Left ventricle myocardium inferior (tissue), 1 donor: ENCODE results near the gene BTN1A1. TPM values are rescaled to one million over a fixed set of nuclear protein-coding genes. Genes with fewer than 3 reads are reported as not detected.
"Not testable (repeated sequence)": the region's sequence is repeated elsewhere in the genome, so short reads cannot be mapped to it uniquely, and the experiment has no call there.

ENCODE experiments used
- DNase-seq: peaks from one replicate; pipeline ENCODE4 v3.0.0-alpha.2; 2020
- H3K27ac ChIP-seq: fragments of 200-600 bp; replicated peaks from 2 replicates; pipeline ENCODE4 v1.8.0; 2021
- H3K27me3 ChIP-seq: fragments of 200-600 bp; 2 replicates; pipeline ENCODE4 v1.8.0; 2021; ENCODE audit warnings: low read depth
- H3K36me3 ChIP-seq: fragments of 200-600 bp; 2 replicates; pipeline ENCODE4 v1.8.0; 2021
- H3K4me1 ChIP-seq: fragments of 200-600 bp; 2 replicates; pipeline ENCODE4 v1.8.0; 2021
- H3K4me3 ChIP-seq: fragments of 200-600 bp; 2 replicates; pipeline ENCODE4 v1.8.0; 2021; ENCODE audit warnings: mild to moderate bottlenecking, moderate library complexity
- H3K9me3 ChIP-seq: fragments of 200-600 bp; replicated peaks from 2 replicates; pipeline ENCODE4 v1.8.0; 2021
- intact Hi-C: fragments of 100-400 bp; cut with micrococcal nuclease; formaldehyde crosslinking; loops from one replicate; pipeline ENCODE4 v1.11.0; 2022
- total RNA-seq: library from RNA; stranded (reverse); fragmentation: NEBNext Ultra II Directional; extraction: Animal tissue kit (Norgen Biotek cat#: 25700); gene quantifications from one replicate; pipeline ENCODE4 v1.2.1, GENCODE V29; 2021
- TF ChIP-seq, protein P1 (sequence below): fragments of 200-600 bp; IDR thresholded peaks from 2 replicates; pipeline ENCODE4 v1.8.0; 2021; ENCODE audit warnings: antibody characterized with exemption, mild to moderate bottlenecking, borderline replicate concordance
- donor health status: DM: no; HTN: yes; CAD: no; lungs with severe emphysema.

Gene BTN1A1
- total RNA-seq, 1 donor from 2014 or later = not detected

DNA sequence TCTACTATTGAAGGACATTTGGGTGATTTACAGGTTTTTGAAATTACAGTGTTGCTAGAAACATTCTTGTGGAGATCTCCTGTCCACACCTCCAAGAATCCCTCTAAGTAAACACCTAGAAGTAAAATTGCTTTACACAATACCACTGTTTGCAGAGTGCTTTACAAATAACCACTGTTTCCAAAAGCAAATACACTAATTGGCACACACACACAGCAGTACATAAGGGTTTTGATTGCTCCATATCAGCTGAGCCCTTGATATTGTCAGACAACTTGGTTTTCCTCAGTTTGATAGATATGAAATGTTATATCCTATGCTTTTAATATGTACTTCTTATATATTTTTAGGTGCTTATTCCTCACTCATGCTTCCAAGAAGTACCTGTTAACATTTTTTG is 44.4 kb downstream of the BTN1A1 start:
- Histone ChIP-seq H3K27me3 (no peaks in the 10 kb centered on the region), H3K4me1 (peaks cover 6% of the 10 kb centered on the region), H3K27ac (no peak overlapping the region), H3K9me3 (no peaks in the 10 kb centered on the region), H3K4me3 (no peak overlapping the region), H3K36me3 (peaks cover 30% of the 10 kb centered on the region)
- DNase-seq = no peak
- intact Hi-C loops = no loop called here
- TF ChIP-seq, protein P1, sequence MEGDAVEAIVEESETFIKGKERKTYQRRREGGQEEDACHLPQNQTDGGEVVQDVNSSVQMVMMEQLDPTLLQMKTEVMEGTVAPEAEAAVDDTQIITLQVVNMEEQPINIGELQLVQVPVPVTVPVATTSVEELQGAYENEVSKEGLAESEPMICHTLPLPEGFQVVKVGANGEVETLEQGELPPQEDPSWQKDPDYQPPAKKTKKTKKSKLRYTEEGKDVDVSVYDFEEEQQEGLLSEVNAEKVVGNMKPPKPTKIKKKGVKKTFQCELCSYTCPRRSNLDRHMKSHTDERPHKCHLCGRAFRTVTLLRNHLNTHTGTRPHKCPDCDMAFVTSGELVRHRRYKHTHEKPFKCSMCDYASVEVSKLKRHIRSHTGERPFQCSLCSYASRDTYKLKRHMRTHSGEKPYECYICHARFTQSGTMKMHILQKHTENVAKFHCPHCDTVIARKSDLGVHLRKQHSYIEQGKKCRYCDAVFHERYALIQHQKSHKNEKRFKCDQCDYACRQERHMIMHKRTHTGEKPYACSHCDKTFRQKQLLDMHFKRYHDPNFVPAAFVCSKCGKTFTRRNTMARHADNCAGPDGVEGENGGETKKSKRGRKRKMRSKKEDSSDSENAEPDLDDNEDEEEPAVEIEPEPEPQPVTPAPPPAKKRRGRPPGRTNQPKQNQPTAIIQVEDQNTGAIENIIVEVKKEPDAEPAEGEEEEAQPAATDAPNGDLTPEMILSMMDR = no peak

DNA sequence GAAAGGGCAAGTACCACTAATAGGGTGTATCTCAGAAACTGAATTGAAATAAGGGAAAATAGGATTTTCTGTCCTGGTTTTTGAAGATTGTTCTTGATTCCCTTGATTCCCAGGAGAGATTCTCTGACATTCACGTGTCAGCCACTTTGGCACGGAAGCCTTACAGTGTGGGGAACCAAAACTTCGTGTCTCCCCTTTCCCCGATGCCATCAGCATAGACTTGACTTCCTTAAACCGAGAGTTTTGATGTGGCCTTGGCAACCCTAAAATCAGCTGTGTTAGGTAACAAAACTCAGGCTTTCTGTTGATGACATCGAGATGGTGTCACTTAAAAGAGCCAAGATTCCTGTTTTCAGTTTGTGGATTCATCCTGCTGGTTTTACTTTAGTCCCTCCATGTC is 45.5 kb downstream of the BTN1A1 start:
- Histone ChIP-seq H3K27ac (no peak overlapping the region), H3K27me3 (no peaks in the 10 kb centered on the region), H3K9me3 (no peaks in the 10 kb centered on the region), H3K4me3 (no peak overlapping the region), H3K4me1 (peaks cover 10% of the 10 kb centered on the region), H3K36me3 (peaks cover 29% of the 10 kb centered on the region)
- intact Hi-C loops = no loop called here
- no peak for DNase-seq
- TF ChIP-seq, protein P1 = no peak

DNA sequence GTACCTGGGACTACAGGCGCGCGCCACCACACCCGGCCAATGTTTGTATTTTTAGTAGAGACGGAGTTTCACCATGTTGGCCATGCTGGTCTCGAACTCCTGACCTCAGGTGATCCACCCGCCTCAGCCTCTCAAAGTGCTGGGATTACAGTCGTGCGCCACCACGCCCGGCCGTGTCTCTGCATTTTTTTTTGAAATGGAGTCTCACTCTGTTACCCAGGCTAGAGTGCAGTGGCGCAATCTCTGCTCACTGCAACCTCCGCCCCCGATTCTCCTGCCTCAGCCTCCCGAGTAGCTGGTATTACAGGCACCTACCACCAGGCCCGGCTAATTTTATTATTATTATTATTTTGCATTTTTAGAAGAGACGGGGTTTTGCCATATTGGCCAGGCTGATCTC is 47.3 kb downstream of the BTN1A1 start:
- DNase-seq, H3K4me3 ChIP-seq, intact Hi-C loops: not testable (repeated sequence)

DNA sequence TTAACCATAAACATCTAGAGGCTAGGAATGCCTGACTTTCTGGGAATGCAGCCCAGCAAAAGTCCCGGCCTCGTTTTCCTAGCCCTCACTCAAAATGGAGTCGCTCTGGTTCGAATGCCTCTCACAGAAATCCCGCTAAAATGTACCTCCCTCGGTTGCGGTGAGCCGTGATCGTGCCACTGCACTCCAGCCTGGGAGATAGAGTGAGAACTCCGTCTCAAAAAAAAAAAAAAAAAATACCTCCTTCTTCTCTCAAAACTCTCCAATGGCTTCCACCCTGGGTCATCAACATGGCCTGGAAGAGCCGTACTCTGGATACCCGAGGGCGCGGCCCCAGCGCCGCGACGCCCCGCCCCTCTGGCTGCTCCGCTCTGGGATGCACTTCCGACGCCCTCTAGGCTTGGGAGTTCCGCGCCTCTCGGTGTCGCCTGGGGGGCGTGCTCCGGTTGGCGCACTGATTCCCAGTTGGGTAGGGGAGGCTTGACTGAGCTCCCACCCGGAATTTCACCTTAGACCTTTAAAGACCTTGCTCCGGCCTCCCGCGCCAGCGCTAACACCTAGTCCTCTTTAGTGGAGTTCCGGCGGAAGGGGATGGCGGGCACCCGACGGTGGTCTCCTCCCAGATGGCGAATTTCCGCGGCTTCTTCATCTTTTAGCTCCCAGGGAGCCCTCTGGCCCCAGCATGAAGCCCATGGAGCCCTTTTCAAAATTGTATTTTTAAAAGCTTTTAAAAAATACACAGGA is 50.3 kb downstream of the BTN1A1 start:
- Histone ChIP-seq H3K9me3 (no peaks in the 10 kb centered on the region), H3K27ac (peak overlapping the region; percentile 45), H3K4me1 (peaks cover 37% of the 10 kb centered on the region), H3K4me3 (peak overlapping the region; percentile 70), H3K36me3 (peaks cover 7% of the 10 kb centered on the region), H3K27me3 (no peaks in the 10 kb centered on the region)
- TF ChIP-seq, protein P1 = no peak
- peak; percentile 56 for DNase-seq
- intact Hi-C loops = no loop called here

More for the DNA sequence above, 47.3 kb downstream of the BTN1A1 start:
- Histone ChIP-seq H3K4me1 (peaks cover 11% of the 10 kb centered on the region), H3K36me3 (peaks cover 21% of the 10 kb centered on the region)
- H3K27me3 ChIP-seq, H3K27ac ChIP-seq, H3K9me3 ChIP-seq: not testable (repeated sequence)

DNA sequence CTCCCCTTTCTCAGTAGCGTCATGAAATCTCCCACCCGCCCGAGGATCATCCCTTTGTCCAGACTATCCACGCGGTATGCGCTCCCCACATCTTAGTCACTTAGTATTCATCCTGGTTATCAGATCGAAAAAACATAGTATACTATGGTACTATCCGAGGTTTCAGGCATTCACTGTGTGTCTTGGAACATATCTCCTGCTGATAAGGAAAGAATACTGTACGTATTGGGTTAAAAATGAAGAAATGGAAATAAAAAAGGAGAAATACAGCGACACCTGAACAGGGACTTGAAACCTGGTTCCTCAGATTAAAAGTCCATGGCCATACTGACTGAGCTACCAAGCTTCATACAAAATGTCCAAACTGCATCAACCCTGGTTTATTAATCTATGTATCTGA is 52.1 kb downstream of the BTN1A1 start:
- no peak for DNase-seq
- Histone ChIP-seq H3K9me3 (no peaks in the 10 kb centered on the region), H3K27me3 (no peaks in the 10 kb centered on the region), H3K27ac (no peak overlapping the region), H3K36me3 (no peaks in the 10 kb centered on the region), H3K4me1 (peaks cover 38% of the 10 kb centered on the region), H3K4me3 (no peak overlapping the region)
- TF ChIP-seq, protein P1 = no peak
- intact Hi-C loops = no loop called here

DNA sequence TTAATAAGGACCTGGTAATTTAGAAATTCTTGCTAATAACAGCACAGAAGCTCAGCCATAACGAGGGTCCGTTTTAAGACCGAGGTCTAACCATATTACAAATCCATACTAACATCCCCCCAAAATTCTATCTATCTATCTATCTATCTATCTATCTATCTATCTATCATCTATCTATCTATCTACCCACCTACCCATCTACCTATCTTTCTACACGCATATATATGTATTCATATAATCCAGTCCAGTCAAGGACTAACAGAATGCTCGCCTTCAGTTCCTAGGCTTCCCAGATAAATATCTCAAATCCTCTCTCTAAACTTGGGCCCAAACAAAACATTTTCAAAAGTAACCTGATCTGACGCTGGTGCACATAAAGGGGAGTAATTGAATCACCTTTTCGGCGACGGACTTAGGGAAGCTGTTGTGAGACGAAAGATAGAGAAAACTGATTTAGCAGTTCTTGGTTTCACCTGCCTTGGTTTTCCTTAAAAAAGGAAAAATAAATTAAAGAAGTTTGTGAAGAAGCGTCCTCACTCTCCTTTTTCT is 52.6 kb downstream of the BTN1A1 start:
- intact Hi-C loops = no loop called here
- Histone ChIP-seq H3K4me1 (peaks cover 38% of the 10 kb centered on the region), H3K4me3 (peak overlapping the region; percentile 72), H3K36me3 (no peaks in the 10 kb centered on the region), H3K9me3 (no peaks in the 10 kb centered on the region), H3K27me3 (no peaks in the 10 kb centered on the region), H3K27ac (peak overlapping the region; percentile 86)
- TF ChIP-seq, protein P1 = no peak
- DNase-seq = no peak
